GM21423 (cell line): ENCODE results near the gene QRICH1.
A peak's percentile ranks its signal among the peaks of the same experiment; 100 is the strongest.

Experiments used
- ATAC-seq: cut with Tn5 transposase; IDR thresholded peaks from one replicate; pipeline ENCODE4 v1.9.1; 2021; ENCODE audit warnings: mild to moderate bottlenecking, moderate library complexity; ENCODE audit not compliant: unreplicated experiment

QRICH1 gene, protein sequence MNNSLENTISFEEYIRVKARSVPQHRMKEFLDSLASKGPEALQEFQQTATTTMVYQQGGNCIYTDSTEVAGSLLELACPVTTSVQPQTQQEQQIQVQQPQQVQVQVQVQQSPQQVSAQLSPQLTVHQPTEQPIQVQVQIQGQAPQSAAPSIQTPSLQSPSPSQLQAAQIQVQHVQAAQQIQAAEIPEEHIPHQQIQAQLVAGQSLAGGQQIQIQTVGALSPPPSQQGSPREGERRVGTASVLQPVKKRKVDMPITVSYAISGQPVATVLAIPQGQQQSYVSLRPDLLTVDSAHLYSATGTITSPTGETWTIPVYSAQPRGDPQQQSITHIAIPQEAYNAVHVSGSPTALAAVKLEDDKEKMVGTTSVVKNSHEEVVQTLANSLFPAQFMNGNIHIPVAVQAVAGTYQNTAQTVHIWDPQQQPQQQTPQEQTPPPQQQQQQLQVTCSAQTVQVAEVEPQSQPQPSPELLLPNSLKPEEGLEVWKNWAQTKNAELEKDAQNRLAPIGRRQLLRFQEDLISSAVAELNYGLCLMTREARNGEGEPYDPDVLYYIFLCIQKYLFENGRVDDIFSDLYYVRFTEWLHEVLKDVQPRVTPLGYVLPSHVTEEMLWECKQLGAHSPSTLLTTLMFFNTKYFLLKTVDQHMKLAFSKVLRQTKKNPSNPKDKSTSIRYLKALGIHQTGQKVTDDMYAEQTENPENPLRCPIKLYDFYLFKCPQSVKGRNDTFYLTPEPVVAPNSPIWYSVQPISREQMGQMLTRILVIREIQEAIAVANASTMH

DNA sequence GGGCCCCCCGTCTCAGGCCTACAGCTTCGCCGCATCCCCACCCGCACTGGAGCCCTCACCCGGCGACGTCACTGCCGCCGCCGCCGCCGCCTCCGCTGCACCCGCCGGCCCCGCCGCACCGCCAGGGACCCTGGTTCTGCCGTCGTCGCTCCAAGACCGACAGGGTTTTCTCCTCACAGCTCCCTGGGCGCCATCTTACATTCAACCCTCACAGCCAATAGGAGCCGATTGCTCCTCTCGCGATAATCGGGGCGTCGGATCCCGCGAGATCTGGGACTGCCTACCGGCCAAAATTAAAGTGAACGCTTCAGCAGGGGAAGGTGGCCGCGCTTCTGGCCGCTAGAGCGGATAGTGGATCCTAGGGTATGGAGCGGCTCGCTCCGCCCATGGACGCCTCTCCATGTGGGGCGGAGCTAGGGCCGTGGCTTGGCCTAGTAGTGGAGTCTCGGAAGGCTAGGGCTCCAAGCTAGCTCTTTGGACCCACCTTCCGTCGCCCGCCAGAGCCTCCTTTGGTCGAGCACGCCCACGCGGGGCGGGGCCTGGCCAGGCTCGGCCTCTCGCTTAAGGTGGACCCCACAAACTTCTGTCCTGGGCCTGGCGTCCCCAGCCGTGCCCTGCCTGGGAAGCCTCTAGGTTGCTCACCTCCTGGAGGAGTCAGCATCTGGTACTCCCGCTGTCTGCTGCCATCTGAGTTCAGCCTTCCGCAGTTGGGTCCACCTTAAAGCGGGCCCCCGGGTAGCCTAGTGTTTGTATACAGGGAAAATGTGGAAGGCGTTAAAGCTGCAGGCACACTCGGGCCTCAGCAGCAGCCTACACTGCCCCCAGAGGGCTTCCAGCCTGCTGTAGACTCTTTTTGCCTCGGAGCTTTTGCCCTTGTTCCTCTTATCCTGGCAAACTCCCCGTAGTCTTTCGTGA is at the start of gene QRICH1:
Gene QRICH1, minus strand, starts transcription at position 219 of the 915 bp plus-strand sequence. CDS start 17,054 bp downstream, outside the sequence.
- ATAC-seq, result peak; percentile 72

DNA sequence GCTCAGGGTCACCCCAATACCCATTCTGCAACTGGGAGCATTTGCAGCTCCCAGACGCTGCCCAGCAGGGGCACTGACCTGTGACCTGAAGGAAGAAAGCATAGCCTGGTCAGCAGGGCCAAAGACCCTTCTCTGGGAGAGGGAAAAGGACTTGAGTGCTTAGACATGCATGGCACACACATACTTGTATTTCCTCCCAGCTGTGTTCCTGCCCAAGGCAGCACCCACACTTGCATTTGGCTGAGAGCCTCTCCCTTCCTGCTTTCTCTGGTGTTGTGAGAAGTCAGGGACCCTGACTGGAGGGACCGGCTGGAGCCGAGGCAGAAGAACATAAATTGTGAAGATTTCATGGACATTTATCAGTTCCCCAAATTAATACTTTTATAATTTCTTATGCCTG is 46.2 kb upstream of the QRICH1 start:
- no peak for ATAC-seq

DNA sequence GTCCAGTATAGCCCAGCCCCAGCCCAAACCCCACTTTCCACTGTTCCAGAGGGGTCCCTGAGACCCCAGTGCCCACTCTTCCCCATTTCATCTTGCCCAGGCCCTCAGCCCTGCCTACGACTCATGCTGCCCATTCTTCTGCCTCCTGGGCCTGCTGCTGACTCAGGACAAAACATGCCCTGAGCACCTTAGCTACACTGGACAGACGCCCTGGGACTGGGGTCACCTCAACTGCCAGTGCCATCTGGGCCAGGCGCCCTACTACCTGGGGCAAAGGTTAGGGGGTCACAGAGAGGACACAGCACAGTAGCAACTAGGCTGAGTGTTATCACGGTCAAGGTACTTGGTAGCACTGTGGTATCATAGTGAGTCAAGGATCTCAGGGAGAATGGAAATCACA is 41.6 kb upstream of the QRICH1 start:
- ATAC-seq, result no peak

DNA sequence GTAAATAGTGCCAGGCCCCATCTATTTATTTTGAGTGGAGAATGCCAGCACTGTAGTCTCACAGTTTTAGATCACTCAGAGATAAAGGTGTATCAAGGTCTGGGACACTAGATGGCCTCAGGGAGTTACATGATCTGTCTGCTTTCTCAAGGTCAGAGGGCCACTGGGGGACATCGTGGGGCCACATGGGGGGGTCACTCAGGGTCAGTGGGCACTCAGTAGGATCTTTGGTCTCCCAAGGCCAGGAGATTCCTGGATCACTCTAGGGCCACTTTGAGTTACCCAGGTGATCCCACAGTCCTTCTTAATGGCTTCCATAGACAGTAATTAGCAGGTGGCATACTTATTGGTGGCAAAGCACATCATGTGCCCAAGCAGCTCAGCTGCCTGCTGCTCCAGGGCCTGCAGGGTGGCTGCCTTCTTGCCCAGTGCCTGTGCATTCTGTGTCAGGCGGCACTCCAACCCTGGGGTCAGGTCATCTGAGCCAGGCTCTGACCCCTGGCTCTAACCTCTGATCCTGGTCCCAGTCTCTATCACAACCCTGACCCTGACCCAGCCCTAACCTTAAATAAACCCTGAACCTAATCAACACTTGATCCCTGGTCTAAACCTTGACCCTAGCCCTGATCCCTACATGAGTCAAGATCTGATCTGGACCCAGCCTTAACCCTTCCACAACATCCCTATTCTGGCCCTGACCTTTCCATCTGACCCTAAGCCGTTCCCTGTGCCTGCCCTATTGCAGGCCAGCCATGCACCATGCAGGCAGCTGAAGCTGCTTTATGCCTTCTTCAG is 40.8 kb upstream of the QRICH1 start:
- no peak for ATAC-seq

DNA sequence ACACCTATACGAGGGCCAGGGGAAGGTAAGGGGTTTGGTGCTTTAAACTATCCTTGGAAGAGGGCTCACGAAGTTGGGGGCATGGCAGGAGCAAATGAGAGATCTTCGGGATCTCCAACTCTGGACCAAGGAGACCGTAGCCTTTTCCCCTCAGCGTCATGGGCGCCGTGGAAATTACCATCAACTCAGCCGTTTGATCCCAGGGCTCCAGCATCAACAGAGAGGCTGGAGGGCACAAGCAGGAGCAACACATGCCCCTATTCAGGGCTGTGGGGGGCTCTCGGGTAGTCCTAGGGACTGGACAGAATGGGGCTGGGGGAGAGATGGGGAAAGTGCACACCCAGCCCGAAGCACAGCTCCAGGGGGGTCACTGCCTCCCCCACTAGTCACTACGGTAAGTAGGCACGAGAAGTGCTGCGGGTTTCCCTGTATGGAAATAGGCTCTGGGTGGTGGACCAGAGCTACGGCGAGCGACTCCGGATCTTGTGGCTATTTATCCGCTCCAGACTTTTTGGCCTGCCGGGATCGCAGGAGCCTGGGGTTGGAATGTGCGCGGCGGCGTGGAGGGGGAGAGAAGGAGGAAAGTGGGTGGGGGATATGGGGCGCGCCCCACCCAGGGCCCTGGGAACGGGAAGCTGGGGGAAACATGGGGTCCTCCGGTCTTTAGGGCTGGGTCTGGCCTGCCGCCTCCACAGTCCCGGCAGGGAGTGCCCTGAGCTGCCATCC is 39.5 kb upstream of the QRICH1 start:
- no peak for ATAC-seq

DNA sequence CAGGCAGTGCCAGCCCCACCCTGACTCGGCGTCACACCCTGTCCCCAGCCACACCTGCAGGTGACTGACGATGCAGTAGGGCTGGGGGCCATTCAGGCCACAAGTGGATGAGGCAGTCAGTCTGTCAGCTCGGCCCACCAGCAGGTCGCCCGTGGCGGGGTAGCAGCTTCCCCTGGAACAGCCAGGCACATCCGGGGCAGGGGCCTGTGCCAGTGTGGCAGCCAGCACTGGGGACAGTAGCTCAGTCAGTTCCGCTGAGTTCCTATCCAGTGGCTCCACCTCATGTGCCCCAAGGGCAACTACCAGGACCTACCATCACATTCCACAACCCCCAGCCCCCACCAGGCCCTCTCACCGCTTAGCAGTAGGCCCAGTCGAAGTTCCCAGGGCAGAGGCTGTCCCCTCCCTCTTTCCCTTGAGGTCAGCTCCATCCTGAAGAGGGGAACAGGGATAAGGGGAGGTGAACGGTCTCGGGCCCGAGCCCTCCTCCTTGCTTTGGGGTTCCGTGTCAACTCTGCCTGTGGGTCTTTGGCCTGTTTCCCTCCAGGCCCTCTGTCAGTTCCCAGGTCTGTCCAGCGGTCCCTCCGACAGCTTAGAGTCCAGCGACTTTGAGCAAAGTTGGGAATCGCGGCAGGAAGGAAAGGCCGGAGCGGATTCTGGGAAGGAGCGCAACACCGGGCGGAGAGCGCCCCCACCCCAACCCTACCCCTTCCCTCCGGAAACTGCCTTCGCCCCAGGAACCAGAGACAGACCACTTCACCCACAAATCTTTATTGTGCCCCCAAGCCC is 38.8 kb upstream of the QRICH1 start, which contains the start of gene LAMB2:
Gene LAMB2, minus strand, starts transcription at position 614 of the 789 bp plus-strand sequence. Its CDS starts 183 bp downstream, at position 431.
- no peak for ATAC-seq

DNA sequence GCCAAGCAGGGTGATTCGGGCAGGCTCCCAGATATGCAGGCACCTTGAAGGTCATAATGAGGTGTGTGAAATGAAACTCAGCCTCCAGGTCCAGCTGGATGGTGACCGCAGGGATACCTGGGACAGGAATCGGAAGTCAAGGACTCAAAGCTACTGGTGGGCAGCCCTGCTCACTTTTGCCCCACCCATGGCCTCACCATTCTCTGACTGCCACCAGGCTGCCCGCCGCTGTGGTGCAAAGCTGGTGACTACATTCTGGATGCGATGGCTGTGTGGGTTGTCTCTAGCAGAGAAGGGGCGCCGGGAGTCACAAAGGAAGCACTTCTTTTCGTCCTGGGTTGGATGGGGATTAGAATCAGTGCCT is 38.2 kb upstream of the QRICH1 start:
- no peak for ATAC-seq

DNA sequence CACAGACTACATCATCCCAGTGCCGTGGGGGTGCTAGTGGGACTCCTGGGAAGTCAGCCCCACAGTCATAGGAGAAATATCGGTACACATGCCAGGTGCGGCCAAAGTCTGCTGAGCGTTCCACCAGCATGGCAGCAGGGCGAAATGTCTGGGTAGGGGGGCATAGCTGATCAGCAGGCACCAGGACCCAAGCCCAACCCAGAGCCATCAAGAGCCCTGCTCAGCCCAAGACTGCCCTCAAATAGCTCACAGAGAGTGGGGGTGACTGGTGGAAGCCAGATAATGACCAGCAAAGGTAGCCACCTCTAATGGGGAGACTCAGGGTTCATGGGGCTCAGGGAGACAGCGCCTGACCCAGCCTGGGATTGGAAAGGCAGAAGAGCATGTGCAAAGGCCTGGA is 37.7 kb upstream of the QRICH1 start:
- ATAC-seq, result no peak

DNA sequence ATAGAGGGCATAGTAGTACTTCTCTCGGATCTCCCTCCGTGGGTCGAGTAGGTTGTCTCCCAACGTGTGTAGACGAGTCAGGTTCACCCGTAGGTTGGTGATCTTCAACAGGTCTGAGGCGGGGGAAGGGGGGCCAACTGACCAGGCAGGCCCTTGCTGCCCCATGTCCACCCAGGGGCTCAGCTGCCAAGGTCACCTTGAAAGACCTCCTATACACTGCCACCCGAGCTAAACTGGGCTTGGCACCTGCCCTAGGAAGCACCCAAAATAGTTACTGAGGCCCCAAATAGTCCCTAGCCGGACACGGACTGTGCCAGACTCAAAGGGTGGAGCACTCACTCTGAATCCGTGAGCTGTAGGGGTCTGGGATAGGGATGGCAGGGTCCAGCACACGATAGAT is 37.2 kb upstream of the QRICH1 start:
- ATAC-seq, result no peak

DNA sequence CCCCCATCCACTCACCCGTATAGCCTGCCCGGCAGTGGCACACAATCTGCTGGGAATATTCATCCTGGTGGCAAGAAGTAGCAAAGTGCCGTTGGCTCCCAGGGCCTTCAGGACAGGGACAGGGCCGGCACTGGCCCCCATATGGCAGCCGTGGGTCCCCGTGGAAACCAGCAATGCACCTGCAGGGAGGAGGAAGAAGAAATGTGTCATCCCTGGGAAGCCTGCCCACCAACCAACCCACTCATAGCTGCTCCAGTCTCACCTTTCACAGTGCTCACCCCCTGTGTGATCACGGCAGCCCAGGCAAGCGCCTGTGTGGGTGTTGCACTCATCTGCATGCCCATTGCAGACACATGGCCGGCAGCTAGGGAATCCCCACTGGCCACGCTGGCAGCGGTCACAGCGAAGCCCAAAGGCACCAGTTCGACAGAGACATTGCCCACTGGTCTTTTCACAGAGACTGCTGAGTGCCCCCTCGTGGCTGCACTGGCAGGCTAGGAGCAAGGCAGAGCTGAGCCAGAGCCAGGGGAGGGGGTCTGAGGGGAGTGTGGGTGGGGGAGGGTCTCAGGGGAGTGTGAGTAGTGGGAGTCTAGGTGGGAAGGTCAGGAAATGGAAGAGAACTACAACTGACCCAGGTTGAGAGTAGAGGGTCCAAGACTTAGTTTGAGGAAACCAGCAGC is 31.3 kb upstream of the QRICH1 start:
- no peak for ATAC-seq

DNA sequence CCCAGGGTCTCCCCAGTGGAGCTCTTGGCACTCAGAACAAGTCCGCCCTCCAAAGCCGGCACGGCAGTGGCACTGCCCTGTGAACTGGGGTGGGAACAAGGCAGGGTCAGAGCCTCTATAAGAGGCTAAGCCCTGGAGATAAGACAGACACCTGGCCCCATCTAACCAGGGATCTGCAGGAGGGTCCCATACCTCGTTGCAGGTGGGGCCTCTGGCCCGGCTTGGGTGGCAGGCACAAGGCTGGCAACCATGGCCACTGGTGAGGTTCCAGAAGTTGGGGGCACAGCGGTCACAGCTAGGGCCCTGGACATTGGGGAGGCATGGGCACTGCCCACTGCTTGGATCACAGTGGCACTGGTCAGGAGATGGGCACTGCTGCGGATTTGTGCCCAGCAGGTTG is 30.3 kb upstream of the QRICH1 start:
- no peak for ATAC-seq

DNA sequence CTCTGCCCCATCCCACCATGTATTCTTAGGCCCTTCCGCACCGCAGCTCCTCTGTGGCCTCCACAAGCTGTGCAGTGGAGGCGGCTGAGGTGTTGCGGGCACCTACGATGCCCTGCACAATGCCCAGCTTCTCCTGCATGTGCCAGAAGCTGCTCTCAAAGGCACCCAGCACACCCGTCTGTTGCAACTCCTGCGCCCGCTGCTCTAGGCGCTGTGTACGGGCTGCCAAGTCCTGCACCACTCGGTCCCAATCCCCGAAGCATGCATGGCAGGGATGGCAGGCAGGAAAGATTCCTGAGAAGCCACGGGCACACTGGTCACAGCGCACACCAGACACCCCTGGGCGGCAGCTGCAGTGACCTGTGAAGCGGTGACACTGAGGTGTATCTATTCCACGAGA is 29.8 kb upstream of the QRICH1 start:
- no peak for ATAC-seq

DNA sequence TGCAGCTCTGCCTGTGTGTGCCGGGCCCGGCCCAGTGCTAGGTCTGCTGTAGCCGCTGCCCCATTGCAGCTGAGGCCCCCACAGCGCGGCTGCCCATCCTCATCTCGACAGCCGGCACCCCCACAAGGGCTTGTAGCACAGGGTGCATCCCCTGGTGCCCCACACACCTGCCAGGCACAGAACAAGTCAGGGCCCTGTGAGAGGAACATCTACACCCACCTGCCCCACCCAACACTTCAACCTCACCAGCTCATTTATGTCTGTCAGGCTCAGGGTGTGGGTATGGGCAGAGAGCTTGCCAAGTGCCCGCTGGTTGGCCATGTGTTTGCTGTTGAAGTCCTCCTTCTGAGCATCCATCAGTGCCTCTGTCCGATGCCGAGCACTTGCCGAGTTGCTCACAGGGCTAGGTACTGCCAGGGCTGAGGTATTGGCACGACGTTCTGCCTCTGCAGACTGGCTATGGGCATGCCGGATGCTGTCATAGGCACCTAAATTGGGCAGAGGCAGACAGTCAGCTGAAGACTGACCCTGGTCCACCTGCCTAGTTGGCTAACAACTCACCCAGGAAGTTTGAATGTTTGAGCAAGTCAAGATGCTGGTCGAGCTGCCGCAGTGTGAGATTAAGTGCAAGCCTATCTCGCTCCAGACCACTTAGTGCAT is 29.1 kb upstream of the QRICH1 start:
- no peak for ATAC-seq

DNA sequence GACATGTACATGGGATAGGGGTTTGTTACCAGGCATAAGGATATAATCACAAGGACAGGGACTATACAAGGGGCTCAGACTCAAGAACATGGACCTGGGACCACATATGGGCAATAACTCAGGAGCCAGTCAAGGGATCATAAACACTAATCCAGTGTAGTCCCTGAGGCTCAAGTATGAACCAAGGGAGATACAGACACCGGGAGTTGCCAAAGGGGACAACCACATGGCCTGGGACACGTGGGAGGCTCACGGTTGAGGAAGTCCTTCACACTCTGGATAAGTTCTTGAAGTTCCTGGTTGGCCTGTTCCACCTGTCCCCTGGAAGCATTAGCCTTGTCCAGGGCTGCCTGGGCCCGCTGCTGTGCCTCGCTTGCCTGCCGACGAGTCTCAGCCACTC is 28.6 kb upstream of the QRICH1 start:
- no peak for ATAC-seq

DNA sequence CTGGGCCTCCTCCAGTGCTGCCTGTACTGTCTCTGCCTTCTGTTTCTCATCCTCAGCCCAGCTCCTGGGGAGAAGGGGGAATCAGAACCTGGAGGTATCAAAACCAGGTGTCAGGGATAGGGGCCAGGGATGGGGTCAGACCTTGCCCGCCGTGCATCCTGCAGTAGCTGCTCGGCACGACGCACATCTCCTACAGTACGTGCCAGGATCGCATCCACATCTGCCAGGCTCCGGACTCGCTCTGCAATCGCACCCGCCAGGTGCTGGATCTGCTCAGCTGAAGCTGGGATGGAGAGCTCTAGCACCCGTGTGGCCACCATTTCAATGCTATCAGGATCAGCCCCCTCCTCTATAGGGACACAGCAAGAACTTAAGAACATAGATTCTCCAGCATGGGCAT is 28.2 kb upstream of the QRICH1 start:
- ATAC-seq, result no peak

DNA sequence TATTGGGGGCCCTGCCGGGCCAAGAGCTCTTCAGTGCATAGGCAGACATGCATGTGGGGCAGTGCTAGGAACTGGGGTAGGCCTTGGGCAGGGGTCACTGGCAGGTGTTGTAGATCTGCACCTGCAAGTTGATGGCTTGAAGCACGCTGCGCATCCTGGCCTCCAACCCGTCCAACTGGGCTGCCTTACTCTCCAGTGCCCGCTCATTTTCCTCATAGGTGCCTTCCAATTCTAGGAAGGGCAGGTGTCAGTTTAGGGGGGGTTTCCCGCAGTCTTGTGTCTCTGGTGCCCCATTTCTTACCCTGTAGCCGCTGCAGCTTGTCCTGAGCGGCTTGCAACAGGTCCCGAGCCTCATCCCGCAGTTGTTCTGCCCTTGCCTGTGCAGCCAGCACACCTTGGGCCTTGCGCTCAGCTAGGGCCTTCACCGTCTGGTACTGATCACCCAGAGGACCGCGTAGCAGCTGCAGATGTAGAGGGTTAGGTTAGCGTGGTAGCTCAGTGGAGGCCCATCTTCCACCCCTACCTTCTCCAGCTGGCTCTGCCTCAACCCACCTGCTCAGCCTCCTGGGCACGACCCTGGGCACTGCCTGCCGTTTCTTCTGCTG is 27.4 kb upstream of the QRICH1 start:
- ATAC-seq, result peak; percentile 7

DNA sequence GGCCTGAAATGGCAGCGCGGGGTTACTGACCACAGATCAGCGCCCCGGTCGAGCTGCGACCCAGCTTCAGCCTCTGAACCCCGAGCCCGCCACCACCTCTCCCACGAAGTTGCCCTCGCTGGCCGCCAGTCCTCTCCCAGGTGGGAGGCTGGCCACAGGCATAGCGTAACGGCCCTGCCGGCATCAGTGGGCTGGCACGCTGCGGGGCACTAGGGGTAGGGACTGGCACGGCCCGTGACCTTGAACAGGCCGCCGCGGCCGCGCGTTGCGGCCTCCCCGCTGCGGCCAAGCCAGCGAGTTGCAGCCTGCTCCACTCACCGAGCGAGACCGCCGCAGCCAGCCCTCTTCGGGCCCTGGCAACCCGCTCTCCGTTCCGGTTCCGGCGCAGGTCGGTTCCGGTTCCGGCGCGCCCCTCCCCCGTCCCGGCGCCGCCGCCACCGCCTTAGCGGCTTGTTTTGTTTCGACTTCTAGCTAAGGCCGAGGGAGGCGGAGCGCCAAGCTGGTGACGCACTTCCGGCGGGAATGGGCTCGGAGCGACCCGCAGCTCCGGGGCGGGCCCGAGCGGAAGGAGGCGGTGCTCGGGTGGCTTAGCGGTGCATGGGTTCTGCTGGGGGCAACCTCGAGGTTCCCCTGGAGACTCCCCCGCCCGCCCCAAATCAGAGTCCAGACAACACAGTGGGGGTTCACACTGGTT is 26.7 kb upstream of the QRICH1 start, which contains the start of gene USP19:
Gene USP19, minus strand, starts transcription at position 386 of the 694 bp plus-strand sequence. CDS start 1,678 bp downstream, outside the sequence.
- peak; percentile 83 for ATAC-seq
